PC-9 (cell line): ENCODE data around the gene DAB1.

Source experiments
- CTCF ChIP-seq: fragments of 200-600 bp; sonication (generic); conservative IDR thresholded peaks from 2 replicates; pipeline ENCODE4 v1.6.1; 2017; ENCODE audit warnings: mixed run types, antibody characterized with exemption, mild to moderate bottlenecking, moderate library complexity
- EZH2 ChIP-seq: fragments of 200-600 bp; sonication (generic); IDR thresholded peaks from 2 replicates; pipeline ENCODE4 v1.8.0; 2017; ENCODE audit warnings: antibody characterized with exemption, low read depth

- no peak for TF ChIP-seq EZH2
- TF ChIP-seq CTCF: no peak
Observed at GRCh38 chr1:57229998-57230397, 193.9 kb downstream of the DAB1 start.
